HG02840 (cell line): ENCODE measurements around the gene PIP4K2C.
"Not testable (repeated sequence)": the region's sequence is repeated elsewhere in the genome, so short reads cannot be mapped to it uniquely, and the experiment has no call there.

Source experiments
- ATAC-seq: cut with Tn5 transposase; IDR thresholded peaks from one replicate; pipeline ENCODE4 v1.9.1; 2021; ENCODE audit warnings: mild to moderate bottlenecking, moderate library complexity, moderate number of reproducible peaks; ENCODE audit not compliant: unreplicated experiment, low FRiP score

The PIP4K2C gene

DNA sequence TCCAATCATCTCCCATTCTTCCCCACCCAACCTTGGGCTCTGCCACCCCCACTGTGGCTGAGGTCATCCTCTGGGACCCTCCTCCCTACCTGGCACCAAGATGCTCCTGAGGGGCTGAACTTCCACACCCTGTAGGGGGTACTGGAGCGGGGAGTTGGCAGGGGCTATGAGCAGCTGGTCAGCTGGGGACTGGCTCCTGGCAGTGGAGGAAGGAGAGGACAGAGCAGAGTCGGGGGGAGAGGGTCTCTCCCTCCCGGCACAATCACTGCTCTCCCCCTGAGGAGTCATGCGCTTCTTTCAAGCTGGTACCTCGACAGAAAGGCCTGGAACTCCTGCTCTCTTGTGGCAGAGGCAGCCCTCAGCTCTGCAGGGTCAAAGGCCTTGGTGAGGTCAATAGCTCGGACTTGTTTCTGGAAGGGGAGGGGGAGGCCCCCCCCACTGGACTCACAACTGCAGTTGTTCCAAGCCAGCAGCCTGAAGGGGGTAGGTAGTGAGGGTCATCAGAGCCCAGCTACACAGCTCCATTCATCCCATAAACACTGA lies 40.0 kb downstream of the PIP4K2C start:
- no peak for ATAC-seq

DNA sequence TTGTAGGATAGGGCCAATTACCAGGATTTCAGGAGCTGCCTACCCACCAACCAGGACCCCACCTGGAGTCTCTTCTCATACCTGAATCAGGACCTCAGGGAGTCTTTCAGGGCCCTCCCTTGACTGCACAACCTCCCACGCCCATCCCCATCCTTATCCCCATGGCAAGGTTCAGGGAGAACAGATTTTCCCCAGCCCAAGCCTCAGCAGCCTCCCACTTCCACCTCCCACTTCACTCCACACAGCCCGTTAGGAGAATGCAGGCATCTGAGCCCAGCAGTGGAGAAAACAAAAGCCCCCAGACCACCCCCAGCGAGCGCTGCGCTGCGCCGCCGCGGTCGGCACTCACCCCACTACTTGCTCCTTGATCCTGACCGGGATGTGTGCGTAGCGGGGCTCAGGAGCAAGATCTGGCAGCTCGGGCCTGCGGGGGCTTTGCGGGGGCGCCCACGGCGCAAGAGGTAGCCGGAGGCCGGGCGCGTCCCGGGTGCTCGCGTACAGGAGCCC lies 40.6 kb downstream of the PIP4K2C start:
- ATAC-seq, result no peak

- no peak for ATAC-seq
These were observed 41.3 kb downstream of the PIP4K2C start for GRCh38 chr12:57632073-57632957.

DNA sequence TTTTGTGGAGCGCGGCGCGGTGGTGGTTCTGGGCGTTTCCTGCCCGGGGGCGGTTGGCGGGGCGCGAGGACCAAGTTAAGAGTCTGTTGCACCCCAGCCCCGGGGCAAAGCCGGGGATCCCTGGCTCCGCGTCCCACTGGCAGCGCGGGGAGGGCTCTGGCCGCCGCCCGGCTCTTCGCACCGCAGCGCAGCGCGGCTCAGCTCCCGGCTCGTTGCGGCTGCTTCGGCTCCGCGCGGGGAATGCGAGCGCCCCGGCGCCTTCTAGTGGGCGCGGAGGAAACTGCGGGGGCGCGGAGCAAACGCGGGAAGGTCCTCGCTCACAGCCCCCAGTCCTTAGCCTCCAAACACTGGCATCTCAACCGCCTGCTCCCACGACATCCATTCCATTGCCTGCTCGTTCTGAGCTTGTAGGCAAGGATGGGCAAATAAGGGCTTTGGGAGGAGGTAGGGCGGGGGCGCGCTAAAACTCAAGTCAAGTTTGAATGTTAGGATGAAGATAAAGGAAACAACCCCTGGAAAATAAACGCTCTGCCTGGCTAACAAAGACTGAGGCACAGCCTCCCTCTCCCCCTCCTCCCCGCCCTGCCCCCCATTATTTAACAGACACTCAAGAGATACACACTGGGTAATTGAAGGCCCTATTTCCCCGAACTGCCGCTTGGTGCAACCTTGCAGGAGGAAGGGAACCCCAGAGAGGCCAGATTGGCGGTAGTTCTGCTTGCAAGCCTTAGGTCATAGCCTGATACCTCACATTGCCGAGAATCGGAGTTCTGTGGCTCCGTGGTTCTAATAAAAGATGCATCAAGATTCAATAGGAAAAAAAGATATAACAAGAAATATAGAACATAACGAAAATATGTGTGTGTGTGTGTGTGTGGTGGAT lies 42.2 kb downstream of the PIP4K2C start, which contains the start of gene B4GALNT1:
Gene B4GALNT1, minus strand, starts transcription at position 244 of the 883 bp plus-strand sequence. CDS start 1,069 bp downstream, outside the sequence.
- peak; percentile 64 for ATAC-seq

DNA sequence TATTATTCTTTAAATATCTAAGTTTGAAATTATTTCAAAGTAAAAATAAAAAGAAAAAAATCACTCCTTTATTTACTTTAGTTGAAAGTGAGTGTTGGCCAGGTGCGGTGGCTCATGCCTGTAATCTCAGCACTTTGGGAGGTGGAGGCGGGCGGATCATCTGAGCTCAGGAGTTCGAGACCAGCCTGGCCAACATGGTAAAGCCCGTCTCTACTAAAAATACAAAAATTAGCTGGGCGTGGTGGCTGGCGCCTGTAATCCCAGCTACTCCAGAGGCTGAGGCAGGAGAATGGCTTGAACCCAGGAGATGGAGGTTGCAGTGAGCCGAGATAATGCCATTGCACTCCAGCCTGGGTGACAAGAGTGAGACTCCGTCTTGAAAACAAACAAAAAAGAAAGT lies 45.7 kb downstream of the PIP4K2C start:
- ATAC-seq, result not testable (repeated sequence)

DNA sequence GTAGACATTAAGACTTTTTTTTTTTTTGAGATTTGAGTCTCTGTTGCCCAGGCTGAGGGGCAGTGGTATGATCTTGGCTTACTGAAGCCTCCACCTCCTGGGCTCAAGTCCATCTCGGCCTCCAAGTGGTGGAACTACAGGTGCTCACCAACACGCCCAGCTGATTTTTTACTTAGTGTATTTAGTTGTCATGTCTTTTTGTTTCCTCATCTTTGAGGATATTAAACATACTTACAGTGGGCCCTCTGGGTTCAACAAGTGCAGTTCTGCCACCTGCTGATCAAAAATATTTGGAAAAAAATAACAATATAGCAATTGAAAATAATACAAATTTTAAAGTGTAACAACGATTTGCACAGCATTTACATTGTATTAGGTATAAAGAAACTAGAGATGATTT lies 46.4 kb downstream of the PIP4K2C start:
- no peak for ATAC-seq

DNA sequence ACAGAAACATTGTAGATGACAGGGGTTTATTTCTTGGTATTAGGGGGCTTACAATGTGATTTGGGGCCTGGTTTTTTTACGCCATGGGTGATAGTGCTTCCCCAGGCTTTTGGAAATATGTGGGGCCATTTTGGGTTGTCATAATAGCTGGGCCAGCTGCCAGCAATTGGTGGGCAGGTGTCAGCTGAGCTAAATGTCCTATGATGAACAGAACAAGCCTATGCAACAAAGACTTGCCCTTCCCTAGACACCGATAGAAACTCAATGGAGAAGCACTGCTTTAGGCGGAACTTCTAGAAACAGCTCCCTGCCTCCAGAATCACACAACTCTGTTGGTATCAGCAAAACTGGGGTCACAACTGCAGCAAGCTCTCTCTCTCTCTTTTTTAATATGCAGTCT lies 47.1 kb downstream of the PIP4K2C start:
- ATAC-seq, result no peak

- ATAC-seq, result no peak
These were observed 49.4 kb downstream of the PIP4K2C start for GRCh38 chr12:57640175-57641042.

DNA sequence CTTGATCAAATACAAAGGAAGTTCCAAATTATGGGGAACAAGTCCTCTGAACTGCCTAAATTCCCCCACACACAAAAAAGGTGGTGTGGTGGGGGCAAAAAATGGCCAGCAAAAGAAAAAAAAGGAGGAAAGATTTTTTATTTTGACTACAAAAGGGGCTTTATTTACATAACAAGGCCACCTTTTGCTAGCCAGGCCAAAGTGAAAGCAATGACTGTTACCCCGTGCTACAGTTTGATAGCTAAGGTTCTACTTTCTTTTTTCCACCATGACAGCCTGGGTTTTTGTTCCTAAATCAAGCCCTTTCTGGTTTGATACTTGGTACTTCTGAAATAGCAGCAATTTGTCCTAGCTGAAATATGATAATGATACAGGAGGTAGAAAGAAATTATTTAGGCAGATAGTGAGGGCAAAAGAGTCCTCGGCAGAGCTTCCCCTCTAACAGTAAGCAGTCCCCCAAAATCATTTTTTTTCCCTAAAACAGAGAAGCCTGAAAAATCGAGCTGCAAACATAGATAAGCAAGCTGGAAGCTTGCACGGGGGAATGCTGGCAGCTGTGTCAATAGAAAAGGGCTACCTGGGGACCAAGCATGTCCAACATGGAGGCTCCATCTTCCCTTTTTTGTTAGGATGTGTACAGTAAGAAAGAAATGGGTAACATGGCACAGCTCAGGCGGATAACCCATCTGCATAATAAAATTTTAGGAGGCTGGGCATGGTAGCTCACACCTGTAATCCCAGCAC lies 50.9 kb downstream of the PIP4K2C start:
- ATAC-seq, result no peak

DNA sequence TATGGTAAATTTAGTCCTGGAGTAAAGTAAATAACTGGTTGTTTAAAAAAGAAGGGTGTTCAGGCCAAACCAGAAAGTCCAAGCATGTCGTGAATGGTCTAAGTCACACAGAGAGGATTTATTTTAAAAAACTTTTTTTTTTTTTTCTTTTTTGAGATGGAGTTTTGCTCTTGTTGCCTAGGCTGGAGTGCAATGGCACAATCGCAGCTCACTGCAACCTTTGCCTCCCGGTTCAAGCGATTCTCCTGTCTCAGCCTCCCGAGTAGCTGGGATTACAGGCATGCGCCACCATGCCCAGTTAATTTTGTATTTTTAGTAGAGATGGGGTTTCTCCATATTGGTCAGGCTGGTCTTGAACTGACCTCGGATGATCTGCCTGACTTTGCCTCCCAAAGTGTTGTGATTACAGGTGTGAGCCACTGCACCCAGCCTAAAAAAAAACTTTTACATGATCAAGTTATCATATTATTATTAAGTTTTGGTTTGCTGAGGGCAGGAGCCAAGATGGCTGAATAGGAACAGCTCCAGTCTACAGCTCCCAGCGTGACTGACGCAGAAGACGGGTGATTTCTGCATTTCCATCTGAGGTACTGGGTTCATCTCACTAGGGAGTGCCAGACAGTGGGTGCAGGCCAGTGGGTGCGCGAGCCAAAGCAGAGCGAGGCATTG lies 55.1 kb downstream of the PIP4K2C start:
- ATAC-seq, result not testable (repeated sequence)

- ATAC-seq, result not testable (repeated sequence)
These were observed 55.7 kb downstream of the PIP4K2C start for GRCh38 chr12:57646659-57647049.
